ENCODE measurements around the gene SARS2. TPM values are rescaled to one million over a fixed set of nuclear protein-coding genes. Genes with fewer than 3 reads are reported as not detected.

The SARS2 gene
- total RNA-seq, 1 experiment from 2014 or later, result 20.8 TPM

- no peaks in the 10 kb centered on the region for H3K9me3 ChIP-seq
- peaks cover 13% of the 10 kb centered on the region for H3K36me3 ChIP-seq
- H3K27me3 ChIP-seq, result no peaks in the 10 kb centered on the region
- no peak overlapping the region for H3K4me3 ChIP-seq
- no peak for DNase-seq
Measured at GRCh38 chr19:38908911-38909310, 21.7 kb downstream of the SARS2 start.

GRCh38 chr19:38907670-38908069 lies 22.9 kb downstream of the SARS2 start:
- Histone ChIP-seq H3K4me3 (no peak overlapping the region), H3K36me3 (peaks cover 13% of the 10 kb centered on the region), H3K27me3 (no peaks in the 10 kb centered on the region), H3K9me3 (no peaks in the 10 kb centered on the region)
- no peak for DNase-seq

- Histone ChIP-seq H3K9me3 (no peaks in the 10 kb centered on the region), H3K4me3 (no peak overlapping the region), H3K27me3 (no peaks in the 10 kb centered on the region), H3K36me3 (peaks cover 13% of the 10 kb centered on the region)
- no peak for DNase-seq
Measured at GRCh38 chr19:38907227-38907626, 23.3 kb downstream of the SARS2 start.

- Histone ChIP-seq H3K36me3 (peaks cover 15% of the 10 kb centered on the region), H3K9me3 (peaks cover 4% of the 10 kb centered on the region), H3K27me3 (no peaks in the 10 kb centered on the region), H3K4me3 (no peak overlapping the region)
- no peak for DNase-seq
Measured at GRCh38 chr19:38905620-38906019, 24.9 kb downstream of the SARS2 start.

GRCh38 chr19:38904581-38905539 lies 25.7 kb downstream of the SARS2 start:
- Histone ChIP-seq H3K9me3 (peaks cover 4% of the 10 kb centered on the region), H3K27me3 (no peaks in the 10 kb centered on the region), H3K4me3 (no peak overlapping the region), H3K36me3 (peaks cover 15% of the 10 kb centered on the region)
- DNase-seq, result no peak

GRCh38 chr19:38901683-38902082 lies 28.9 kb downstream of the SARS2 start:
- no peak for DNase-seq
- H3K36me3 ChIP-seq, result peaks cover 6% of the 10 kb centered on the region
- peaks cover 4% of the 10 kb centered on the region for H3K9me3 ChIP-seq
- no peak overlapping the region for H3K4me3 ChIP-seq
- H3K27me3 ChIP-seq, result no peaks in the 10 kb centered on the region

- no peak for DNase-seq
- H3K4me3 ChIP-seq, result peak overlapping the region; percentile 79
- peaks cover 5% of the 10 kb centered on the region for H3K36me3 ChIP-seq
- no peaks in the 10 kb centered on the region for H3K27me3 ChIP-seq
- H3K9me3 ChIP-seq, result peaks cover 4% of the 10 kb centered on the region
Measured at GRCh38 chr19:38900743-38901190, 29.8 kb downstream of the SARS2 start.

- peaks cover 5% of the 10 kb centered on the region for H3K36me3 ChIP-seq
- no peaks in the 10 kb centered on the region for H3K27me3 ChIP-seq
- H3K9me3 ChIP-seq, result peaks cover 4% of the 10 kb centered on the region
- no peak for DNase-seq
- peak overlapping the region; percentile 79 for H3K4me3 ChIP-seq
Measured at GRCh38 chr19:38900202-38900629, 30.3 kb downstream of the SARS2 start.

- Histone ChIP-seq H3K9me3 (peaks cover 4% of the 10 kb centered on the region), H3K4me3 (peak within 1 kb of the TSS; percentile 79), H3K27me3 (no peaks in the 10 kb centered on the region), H3K36me3 (peaks cover 2% of the 10 kb centered on the region; the same call in 1 of the 2 replicates)
- peak; percentile 100 for DNase-seq
Measured at GRCh38 chr19:38899447-38900201, 30.9 kb downstream of the SARS2 start, which contains the start of the genes NFKBIB and SIRT2. Gene NFKBIB, plus strand, starts transcription at chr19:38899969. Its CDS starts 64 bp downstream, at chr19:38900033. Gene SIRT2, minus strand, starts transcription at chr19:38899618. Its CDS starts 97 bp downstream, at chr19:38899521.

GRCh38 chr19:38898788-38899446 lies 31.6 kb downstream of the SARS2 start:
- H3K4me3 ChIP-seq, result peak overlapping the region; percentile 79
- peaks cover 4% of the 10 kb centered on the region for H3K9me3 ChIP-seq
- peaks cover 2% of the 10 kb centered on the region; the same call in 1 of the 2 replicates for H3K36me3 ChIP-seq
- DNase-seq, result peak; percentile 16
- H3K27me3 ChIP-seq, result no peaks in the 10 kb centered on the region

- Histone ChIP-seq H3K36me3 (no peaks in the 10 kb centered on the region), H3K4me3 (no peak overlapping the region), H3K27me3 (no peaks in the 10 kb centered on the region), H3K9me3 (no peaks in the 10 kb centered on the region)
- DNase-seq, result no peak
Measured at GRCh38 chr19:38894968-38895367, 35.6 kb downstream of the SARS2 start.

- Histone ChIP-seq H3K27me3 (no peaks in the 10 kb centered on the region), H3K4me3 (no peak overlapping the region)
- DNase-seq, result no peak
Measured at GRCh38 chr19:38893341-38893771, 37.2 kb downstream of the SARS2 start.

GRCh38 chr19:38892841-38893240 lies 37.7 kb downstream of the SARS2 start:
- DNase-seq, result no peak
- no peaks in the 10 kb centered on the region for H3K27me3 ChIP-seq

More at GRCh38 chr19:38893341-38893771, 37.2 kb downstream of the SARS2 start:
- peaks cover 9% of the 10 kb centered on the region; the same call in 1 of the 2 replicates for H3K36me3 ChIP-seq
- no peaks in the 10 kb centered on the region for H3K9me3 ChIP-seq

GRCh38 chr19:38891771-38892170 lies 38.8 kb downstream of the SARS2 start:
- no peak overlapping the region for H3K4me3 ChIP-seq
- H3K9me3 ChIP-seq, result no peaks in the 10 kb centered on the region
- no peak for DNase-seq
- H3K36me3 ChIP-seq, result peaks cover 19% of the 10 kb centered on the region
- H3K27me3 ChIP-seq, result no peaks in the 10 kb centered on the region

More at GRCh38 chr19:38892841-38893240, 37.7 kb downstream of the SARS2 start:
- no peak overlapping the region for H3K4me3 ChIP-seq
- H3K9me3 ChIP-seq, result no peaks in the 10 kb centered on the region
- H3K36me3 ChIP-seq, result peaks cover 12% of the 10 kb centered on the region

- Histone ChIP-seq H3K27me3 (no peaks in the 10 kb centered on the region), H3K36me3 (peaks cover 19% of the 10 kb centered on the region), H3K9me3 (no peaks in the 10 kb centered on the region), H3K4me3 (no peak overlapping the region)
- DNase-seq, result no peak
Measured at GRCh38 chr19:38890686-38891085, 39.9 kb downstream of the SARS2 start.

GRCh38 chr19:38889803-38890202 lies 40.8 kb downstream of the SARS2 start:
- H3K4me3 ChIP-seq, result no peak overlapping the region
- H3K36me3 ChIP-seq, result peaks cover 19% of the 10 kb centered on the region
- no peaks in the 10 kb centered on the region for H3K9me3 ChIP-seq
- H3K27me3 ChIP-seq, result no peaks in the 10 kb centered on the region
- no peak for DNase-seq
